GM18526 (cell line): Measurements from ENCODE around the gene CACHD1.

Source experiments
- POLR2A ChIP-seq: IDR thresholded peaks from 3 replicates; pipeline ENCODE4 v1.6.1; 2011; ENCODE audit not compliant: insufficient read length; ENCODE audit errors: extremely low read depth

The CACHD1 gene

GRCh38 chr1:64470665-64471217, 812 bp downstream of the CACHD1 start:
- TF ChIP-seq POLR2A, result no peak

DNA sequence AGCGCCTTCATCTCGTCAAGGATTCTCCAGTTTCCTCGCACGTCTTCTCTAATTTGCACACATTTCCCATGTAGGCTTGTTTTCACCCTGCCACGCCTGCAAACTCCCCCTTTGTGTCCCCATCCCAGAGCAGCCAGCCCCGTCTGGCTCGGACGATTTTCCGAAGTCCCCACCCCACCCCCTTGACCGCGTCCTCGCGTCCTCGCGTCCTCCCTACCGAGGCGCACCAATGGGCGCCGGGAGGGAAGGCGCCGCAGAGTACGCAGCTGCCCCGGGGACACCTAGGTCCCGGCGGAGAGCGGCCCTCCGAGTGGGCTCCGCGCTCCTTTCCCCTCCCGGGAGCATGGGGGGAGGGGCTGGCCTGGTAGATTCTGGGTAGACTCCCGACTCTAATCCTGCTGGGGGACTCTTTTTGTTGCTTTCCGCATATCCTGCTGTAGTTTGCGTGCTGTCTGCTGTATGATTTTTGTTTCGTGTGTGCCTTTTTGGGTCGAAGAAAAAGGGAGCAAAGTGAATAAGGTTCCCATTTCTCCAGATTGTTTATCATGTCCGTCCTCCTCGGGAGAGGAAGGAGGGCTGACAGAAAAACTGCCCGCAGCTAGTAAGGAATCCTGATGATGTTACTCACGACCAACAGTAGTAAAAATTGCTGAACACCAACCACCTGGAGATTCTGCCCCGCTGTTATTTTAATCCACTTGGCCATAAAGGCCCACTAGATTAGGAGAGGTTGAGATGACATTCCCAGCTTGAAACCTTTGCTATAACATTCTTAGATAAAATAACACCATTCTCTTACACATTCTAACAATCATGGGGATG, 1.5 kb downstream of the CACHD1 start:
- TF ChIP-seq POLR2A, result no peak

GRCh38 chr1:64472040-64472376, 2.1 kb downstream of the CACHD1 start:
- no peak for TF ChIP-seq POLR2A

GRCh38 chr1:64472805-64473204, 2.9 kb downstream of the CACHD1 start:
- no peak for TF ChIP-seq POLR2A

DNA sequence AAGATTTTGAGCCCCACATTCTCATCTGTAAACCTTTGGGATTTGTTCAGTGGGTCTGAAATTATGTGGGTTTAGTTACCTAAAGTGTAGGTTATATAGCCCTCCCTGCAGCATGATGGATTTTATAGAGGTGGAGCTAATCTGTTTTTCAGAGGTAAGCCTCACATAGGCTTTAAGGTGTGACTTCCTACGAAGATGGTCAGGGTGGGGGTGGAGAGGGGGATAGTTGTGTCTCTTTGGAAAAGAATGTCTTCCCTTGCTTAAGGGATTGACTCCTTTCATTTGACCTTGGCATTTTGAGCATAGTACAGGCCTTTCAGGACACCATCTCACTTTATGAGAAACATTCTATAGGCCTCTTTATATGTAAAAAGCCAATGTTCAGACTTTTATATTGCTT, 3.4 kb downstream of the CACHD1 start:
- no peak for TF ChIP-seq POLR2A

DNA sequence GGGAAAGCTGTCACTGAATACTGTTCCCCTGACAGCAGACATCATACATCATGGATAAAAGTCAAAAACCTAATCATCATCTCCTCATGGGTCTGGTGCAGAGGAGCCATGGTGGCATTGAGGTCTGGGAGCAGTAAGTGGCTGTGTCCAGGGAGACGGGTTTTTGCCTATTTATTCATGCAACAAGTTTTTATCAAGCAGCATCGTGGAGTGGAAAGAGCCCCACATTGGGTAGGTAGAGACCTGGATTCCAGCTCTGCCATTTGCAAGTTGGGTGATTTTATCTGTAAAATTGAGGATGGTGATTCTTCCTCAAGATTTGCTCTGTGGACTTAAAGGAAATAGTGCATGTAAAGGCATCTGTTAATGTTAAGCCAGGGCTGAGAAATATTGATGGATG, 4.2 kb downstream of the CACHD1 start:
- no peak for TF ChIP-seq POLR2A

DNA sequence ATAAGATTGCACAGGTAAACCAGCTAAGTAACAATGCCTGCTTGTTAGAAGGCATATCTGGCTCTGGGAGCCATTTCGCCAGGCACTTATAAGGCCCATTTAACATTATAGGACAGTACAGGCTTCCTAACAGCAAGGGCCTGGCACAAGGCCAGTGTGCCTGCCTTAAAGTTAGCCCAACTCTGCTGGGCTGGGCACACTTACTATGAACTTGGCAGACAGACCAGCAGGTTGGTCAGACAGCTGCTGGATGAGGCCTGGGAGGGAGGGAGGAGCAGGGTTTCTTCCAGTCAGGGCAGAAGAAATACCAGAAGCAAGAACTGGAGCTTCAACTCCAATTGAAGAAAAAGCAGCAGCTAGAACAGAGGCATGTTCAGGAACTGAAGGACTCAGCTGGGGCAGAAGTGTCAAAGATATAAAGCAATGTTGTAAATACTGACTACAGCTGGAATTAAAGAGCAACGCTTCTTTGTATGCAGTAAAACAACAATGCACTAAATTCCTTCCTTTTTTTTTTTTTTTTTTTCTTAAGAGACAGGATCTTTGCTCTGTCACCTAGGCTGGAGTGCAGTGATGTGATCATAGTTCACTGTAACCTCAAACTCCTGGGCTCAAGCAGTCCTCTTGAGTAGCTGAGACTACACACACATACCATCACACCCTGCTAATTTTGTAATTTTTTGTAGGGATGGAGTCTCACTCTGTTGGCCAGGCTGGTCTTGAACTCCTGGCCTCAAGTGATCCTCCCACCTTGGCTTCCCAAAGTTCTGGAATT, 4.9 kb downstream of the CACHD1 start:
- no peak for TF ChIP-seq POLR2A

- TF ChIP-seq POLR2A, result no peak
These were observed 6.5 kb downstream of the CACHD1 start for GRCh38 chr1:64476251-64476952.

- no peak for TF ChIP-seq POLR2A
These were observed 8.9 kb downstream of the CACHD1 start for GRCh38 chr1:64478594-64479470.

GRCh38 chr1:64479874-64480273, 9.9 kb downstream of the CACHD1 start:
- TF ChIP-seq POLR2A, result no peak

- TF ChIP-seq POLR2A, result no peak
These were observed 11.3 kb downstream of the CACHD1 start for GRCh38 chr1:64480999-64481772.

DNA sequence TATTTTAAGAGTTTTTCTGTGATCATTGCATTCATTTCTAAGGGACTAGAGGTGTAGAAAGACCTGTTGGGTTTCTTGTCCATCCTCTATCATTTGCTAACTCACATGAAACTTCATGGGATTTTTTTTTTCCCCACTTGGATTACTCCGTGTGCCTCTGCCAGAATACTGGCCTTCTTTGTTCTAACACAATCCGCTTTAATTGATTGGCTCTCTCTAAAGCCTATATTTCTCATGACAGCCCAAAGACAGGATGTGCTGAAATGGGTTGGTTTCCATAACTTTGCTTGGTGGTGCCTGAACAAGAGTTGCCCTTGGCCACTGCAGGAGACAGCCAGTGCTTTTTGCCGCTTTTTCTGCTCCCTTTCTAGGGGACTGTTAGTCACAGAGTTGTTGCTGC, 12.2 kb downstream of the CACHD1 start:
- no peak for TF ChIP-seq POLR2A

- no peak for TF ChIP-seq POLR2A
These were observed 12.8 kb downstream of the CACHD1 start for GRCh38 chr1:64482720-64483119.
